Measurements from ENCODE around the gene SH3PXD2B.

SH3PXD2B gene

DNA sequence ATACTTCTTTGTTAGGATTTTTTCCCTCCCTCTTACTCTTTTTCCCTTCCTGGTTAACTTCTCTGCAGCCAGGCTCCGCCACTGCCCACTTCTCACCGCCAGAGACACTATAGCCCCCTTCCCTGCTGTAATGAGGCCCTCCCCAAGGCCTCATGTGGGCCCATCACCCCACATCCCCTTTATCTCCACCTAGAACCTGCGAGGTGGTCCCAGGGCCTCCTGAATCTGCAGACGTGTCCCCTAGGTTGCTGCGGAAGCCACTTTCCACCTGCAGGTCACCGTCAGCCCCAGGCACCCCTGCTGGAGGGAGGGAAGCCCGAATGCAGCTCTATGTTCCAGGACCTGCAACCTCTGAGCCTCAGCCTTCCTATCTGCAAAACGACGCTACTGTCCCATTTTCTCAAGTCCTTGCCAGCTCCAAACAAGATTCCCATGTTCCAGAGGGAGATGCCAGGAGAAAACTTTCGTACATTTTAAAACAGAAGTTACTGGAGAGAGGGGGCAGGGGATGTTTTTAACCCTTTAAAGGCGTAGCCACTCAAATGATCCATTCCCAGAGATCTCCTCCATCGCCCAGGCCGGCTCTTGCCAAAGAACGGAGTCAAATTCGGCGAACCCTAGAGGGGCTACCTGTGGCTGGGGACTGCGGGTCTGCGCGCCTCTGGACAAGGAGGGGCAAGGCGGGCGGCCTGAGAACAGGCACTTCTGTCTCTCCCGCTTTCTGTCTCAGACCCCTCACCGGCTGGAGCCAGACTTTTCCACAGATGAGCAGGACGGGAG is 929 bp downstream of the SH3PXD2B start:
- DNase-seq (ENCODE audit: low read depth), result no peak

DNA sequence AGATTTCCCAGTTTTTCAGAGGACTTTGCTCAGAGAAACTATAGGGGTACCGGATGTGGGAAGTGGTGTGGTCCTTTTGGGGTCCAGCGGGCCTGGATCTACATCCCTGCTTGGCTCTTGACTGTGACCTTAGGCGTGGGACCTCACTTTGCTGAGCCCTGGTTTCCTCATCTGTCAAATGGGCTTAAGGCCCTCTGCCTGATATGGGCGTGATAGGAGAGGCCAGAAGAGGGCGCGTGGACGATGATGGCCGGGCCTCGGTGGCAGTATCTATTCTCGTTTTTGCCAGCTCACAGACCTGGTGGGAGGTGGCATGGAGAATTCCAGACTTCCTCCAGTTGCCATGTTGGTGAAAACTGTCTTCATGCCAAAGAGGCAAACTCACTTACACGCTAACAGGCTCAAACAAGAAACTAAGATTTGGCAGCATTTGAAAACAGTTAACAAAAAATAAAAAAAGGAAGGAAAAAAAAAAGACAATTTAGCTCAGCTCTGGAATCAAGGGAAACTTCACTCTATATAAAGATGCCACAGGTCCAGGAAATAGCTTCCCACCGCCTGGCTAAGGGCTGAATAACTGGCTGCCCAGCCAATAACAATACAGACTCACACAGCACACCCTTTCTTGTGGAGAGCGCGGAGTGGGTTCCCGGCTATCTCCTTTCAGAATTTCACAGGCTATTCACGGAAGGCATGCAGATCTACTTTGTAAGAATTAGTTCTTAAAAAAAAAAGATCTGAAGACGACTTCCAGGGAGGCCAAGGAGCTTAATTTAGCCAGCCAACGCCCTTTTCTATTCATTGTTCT is 1.7 kb downstream of the SH3PXD2B start:
- no peak for DNase-seq (ENCODE audit: low read depth)

DNA sequence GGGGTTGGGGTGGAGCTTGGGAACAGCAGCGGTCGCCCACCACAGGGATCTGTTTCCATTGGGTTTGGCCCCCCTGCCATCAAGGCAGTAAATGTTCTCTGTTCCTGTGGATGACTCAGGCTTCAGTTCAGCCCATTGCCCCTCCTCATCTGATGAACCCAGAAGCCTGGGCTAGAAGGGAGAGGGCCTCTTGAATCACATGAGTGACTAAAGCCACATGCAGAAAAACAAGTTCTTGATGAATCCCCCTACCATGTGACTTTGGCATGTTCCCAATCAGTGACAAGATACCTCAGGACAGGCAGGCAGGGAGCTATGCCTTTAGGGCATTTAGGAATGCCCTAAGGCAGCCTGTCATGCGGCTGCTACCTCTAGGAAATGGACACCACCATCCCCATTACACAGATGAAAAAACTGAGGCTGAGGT is 2.5 kb downstream of the SH3PXD2B start:
- DNase-seq (ENCODE audit: low read depth), result no peak

- DNase-seq (ENCODE audit: low read depth), result no peak
Measured at GRCh38 chr5:172450861-172451695, 3.2 kb downstream of the SH3PXD2B start.

GRCh38 chr5:172450453-172450852 is 3.9 kb downstream of the SH3PXD2B start:
- no peak for DNase-seq (ENCODE audit: low read depth)

DNA sequence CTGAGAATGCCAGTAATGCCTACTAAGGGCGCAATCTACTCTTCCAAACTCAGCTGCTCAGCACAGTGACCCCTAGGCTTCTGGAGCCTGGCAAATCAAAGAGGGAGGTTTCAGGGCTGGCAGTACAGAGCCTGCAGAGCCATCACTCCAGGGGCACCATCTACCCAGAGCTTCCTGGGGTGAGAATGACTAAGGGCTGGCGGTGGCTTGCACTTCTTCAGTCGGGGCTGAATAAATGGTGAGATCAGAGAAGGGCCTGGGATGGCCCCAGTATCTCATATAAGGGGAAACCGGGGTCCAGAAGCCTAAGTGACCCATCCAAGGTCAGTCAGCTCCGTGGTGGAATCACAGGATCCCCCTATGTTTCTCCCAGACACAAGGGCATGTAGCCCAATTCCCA is 5.3 kb downstream of the SH3PXD2B start:
- DNase-seq (ENCODE audit: low read depth), result no peak

DNA sequence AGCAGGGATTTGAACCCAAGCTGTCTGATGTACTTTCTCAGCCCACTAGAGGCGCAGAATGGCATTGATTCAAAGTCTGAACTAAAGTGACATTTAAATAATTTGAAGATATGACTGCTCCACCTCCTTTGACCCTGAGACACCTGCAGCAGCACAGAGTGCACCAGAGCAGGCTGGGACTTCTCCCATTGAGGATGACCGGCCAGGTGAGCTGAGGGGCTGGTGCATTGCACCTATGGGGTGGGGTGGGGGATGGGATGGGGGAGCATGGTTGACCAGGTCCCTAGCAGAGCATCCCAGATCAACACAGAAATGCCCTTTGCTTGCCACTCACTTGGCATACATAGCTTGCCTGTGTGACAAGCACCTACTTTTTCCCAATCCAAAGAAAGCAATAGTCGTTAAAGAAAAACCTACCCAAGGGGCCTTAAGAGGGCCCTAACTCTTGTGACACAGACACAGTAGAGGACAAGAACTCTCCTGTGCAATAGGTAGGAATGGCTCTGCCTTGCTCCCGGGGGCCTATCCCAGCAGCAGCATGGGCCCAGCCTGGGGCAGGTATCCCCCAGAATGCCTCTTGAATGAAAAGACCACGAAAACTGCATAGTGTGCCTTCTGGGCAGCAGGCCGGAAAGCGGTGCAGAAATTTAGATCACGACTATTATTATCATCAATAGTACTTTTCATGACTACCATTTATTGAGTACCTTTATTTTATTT is 6.5 kb downstream of the SH3PXD2B start:
- DNase-seq (ENCODE audit: low read depth), result no peak

DNA sequence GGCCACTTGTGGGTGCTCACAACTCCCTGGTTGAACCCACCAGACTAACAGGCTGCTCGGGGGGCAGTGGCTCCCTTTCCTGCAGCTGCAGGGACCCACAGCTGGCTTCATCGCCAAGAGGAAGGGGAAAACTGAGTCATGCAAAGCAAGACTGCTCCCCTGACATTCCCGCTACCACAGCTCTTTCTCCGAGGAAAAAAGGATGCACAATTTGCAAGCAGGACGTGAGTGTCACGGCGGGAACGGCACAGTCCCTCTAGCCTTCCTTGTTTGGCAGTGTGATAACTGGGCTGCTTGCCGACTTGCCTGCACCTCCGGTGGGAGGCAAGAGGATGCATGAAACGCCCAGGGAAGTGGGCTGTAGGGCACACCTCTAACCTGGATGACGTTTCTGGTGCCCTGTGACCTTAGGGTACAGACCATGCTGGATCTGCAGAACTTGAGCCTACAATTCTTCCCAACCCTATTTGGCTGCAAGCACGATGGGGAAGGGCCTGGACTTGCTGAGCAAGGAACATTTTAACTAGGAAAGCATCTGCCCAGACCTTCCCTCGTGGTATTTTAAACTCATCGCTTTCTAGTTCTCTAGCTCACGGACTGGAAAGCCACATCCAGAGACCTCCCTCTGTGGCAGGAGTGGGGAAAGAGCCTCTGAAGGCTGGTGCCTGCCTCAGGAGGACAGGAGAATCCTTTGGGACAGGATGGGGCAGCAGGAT is 7.8 kb downstream of the SH3PXD2B start:
- DNase-seq (ENCODE audit: low read depth), result no peak

- DNase-seq (ENCODE audit: low read depth), result no peak
Measured at GRCh38 chr5:172445866-172446265, 8.5 kb downstream of the SH3PXD2B start.

- DNase-seq (ENCODE audit: low read depth), result no peak
Measured at GRCh38 chr5:172444626-172445365, 9.5 kb downstream of the SH3PXD2B start.

- DNase-seq (ENCODE audit: low read depth), result no peak
Measured at GRCh38 chr5:172444110-172444510, 10.2 kb downstream of the SH3PXD2B start.

GRCh38 chr5:172443441-172444109 is 10.8 kb downstream of the SH3PXD2B start:
- DNase-seq (ENCODE audit: low read depth), result peak; percentile 19

- no peak for DNase-seq (ENCODE audit: low read depth)
Measured at GRCh38 chr5:172442592-172442991, 11.7 kb downstream of the SH3PXD2B start.

DNA sequence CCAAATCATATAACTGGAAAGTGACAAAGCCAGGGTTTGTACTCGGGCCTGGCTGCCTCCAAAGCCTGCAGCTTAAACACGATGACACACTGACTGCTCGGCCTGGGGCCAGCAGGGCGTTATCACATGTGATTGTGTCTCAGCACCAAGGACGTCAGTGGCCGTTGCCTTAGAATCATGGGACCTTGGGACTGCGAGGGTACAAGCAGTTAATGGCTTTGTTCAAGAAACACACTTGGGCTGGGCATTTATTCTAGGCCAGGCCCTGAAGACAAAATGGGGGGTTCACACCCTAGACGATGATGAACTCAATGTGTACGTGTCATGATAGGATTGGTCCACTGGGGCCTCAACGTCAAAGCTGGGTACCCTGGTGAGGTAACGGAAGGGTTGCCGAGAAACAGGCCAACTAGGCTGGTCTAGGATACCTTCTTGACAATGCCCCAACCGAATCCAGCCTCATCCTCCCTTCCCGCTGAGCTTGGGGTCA is 13.0 kb downstream of the SH3PXD2B start:
- DNase-seq (ENCODE audit: low read depth), result no peak

DNA sequence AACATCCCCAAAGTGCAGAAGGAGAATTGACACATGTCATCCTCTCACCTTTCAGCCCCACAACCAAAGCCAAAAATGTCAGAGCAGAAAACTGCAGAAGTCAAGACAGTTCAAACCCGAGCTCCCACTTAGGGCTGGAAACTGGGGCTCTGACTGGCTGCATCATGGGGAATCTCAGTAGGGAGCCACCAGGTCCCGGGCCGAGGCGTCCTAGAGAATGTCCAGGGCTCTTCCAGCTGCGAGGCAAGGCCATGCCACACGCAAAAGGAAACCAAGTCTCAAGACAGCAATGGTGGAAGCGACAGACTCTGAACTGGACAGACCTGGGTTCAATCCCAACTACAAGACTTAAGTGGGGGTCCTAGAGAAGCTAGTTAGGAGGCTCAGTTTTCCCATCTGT is 13.8 kb downstream of the SH3PXD2B start:
- DNase-seq (ENCODE audit: low read depth), result no peak

GRCh38 chr5:172439785-172440477 is 14.4 kb downstream of the SH3PXD2B start:
- DNase-seq (ENCODE audit: low read depth), result no peak

GRCh38 chr5:172438319-172438668 is 16.0 kb downstream of the SH3PXD2B start:
- DNase-seq (ENCODE audit: low read depth), result no peak

DNA sequence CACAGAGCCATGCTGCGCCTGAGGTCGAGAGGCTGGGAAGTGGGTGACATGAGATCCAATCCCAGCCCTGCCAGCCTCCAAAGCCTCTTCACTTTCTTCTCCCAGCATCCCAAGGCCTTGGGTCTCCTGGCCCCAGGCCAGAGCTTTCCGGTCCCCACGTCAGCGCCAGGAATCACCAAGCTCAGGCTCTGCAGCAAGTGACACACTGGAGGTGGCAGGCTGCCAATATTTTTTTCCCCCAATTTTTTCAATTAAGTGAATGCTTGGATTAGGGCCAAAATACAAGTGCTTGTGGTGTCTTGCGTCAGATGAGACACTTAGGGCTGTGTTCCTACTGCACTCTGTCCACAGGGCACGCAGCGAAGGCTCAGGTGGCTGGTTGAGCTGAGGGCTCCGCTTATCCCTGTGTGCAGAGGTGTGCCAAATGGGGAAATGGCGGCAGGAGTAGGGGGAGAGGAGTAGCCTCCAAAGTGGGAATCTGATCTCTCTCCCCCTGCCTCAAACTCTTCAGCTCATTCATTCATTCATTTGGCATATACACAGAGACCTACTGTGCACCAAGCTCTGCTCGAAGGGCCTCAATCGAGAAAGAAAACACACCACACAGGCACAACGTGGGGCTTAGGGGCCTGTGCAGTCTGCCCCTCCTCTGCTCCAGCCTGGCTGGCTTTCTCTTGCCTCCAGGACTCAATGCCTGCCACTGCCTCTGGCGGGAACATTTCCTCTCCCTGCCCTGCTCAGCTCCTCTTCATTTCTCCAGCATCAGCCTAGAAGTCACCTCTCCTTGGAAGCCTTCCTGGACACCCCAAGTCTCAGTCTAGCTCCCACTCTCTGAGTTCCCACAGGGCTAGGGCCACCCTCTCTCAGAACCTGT is 16.6 kb downstream of the SH3PXD2B start:
- no peak for DNase-seq (ENCODE audit: low read depth)
